Esophagus squamous epithelium (tissue), 5 donors: Measurements from ENCODE around the gene TIMM44. TPM values are rescaled to one million over a fixed set of nuclear protein-coding genes. Genes with fewer than 3 reads are reported as not detected.

Source experiments
- DNase-seq: peaks from one replicate; lab custom pipeline; 2025; lab: John Stamatoyannopoulos, UW
- H3K27ac ChIP-seq, 4 donors: fragments of 200-600 bp; sonication (generic); one replicate each; pipeline ENCODE4 v1.5.1; 2016 to 2019; ENCODE audit warnings: mild to moderate bottlenecking in 1 of 4
- H3K27me3 ChIP-seq, 4 donors: fragments of 200-600 bp; sonication (generic); 1 replicate in 3 of 4; 2 replicates in 1 of 4; pipeline versions ENCODE4 v1.5.1 to v1.6.0; 2017 to 2021; ENCODE audit warnings: antibody characterized with exemption in 1 of 4
- H3K36me3 ChIP-seq, 3 donors: fragments of 200-600 bp; sonication (generic); one replicate each; pipeline ENCODE4 v1.5.1; 2016 to 2019
- H3K4me1 ChIP-seq, 3 donors: fragments of 200-600 bp; sonication (generic); one replicate each; pipeline ENCODE4 v1.5.1; 2017 to 2019
- H3K4me3 ChIP-seq, 4 donors: fragments of 200-600 bp; sonication (generic); 1 replicate in 3 of 4; 2 replicates in 1 of 4; pipeline ENCODE4 v1.5.1; 2016 to 2019; ENCODE audit warnings: mild to moderate bottlenecking in 2 of 4, moderate library complexity in 1 of 4
- H3K9me3 ChIP-seq, 3 donors: fragments of 200-600 bp; sonication (generic); one replicate each; pipeline ENCODE4 v1.5.1; 2016 to 2019
- CTCF ChIP-seq, 6 experiments: fragments of 450-650 bp in 4 of 6; fragments of 200-600 bp in 2 of 6; sonication (generic) in 2 of 6; IDR thresholded peaks; one replicate each; pipeline ENCODE4 v1.5.1; 2016 to 2019; ENCODE audit warnings: antibody characterized with exemption in 6 of 6, mild to moderate bottlenecking in 4 of 6, moderate library complexity in 4 of 6
- POLR2A ChIP-seq, 4 donors: fragments of 450-650 bp; IDR thresholded peaks; one replicate each; pipeline ENCODE4 v1.6.1; 2017; ENCODE audit warnings: antibody characterized with exemption in 4 of 4, mild to moderate bottlenecking in 4 of 4, moderate library complexity in 3 of 4
- whole genome bisulfite sequencing, 2 donors: methylation state at CpG; one replicate each; pipeline ENCODE4 v1.1.5; 2018; 5-methylcytosine and 5-hydroxymethylcytosine counted together
- intact Hi-C: fragments of 100-400 bp; cut with DNase I; formaldehyde crosslinking; loops from one replicate; pipeline ENCODE4 v1.15.0; 2022
- total RNA-seq, 4 donors: library from RNA; depleted of rRNA; stranded (reverse); fragments of >200 nt; gene quantifications; one replicate each; pipeline ENCODE4 v1.1.0, GENCODE V29; 2016
- donor health status: DM: yes; HTN: yes; CAD: no.

Gene TIMM44
- total RNA-seq, 4 donors from 2014 or later = 36.4 to 52.6 (median 45.5) TPM

DNA sequence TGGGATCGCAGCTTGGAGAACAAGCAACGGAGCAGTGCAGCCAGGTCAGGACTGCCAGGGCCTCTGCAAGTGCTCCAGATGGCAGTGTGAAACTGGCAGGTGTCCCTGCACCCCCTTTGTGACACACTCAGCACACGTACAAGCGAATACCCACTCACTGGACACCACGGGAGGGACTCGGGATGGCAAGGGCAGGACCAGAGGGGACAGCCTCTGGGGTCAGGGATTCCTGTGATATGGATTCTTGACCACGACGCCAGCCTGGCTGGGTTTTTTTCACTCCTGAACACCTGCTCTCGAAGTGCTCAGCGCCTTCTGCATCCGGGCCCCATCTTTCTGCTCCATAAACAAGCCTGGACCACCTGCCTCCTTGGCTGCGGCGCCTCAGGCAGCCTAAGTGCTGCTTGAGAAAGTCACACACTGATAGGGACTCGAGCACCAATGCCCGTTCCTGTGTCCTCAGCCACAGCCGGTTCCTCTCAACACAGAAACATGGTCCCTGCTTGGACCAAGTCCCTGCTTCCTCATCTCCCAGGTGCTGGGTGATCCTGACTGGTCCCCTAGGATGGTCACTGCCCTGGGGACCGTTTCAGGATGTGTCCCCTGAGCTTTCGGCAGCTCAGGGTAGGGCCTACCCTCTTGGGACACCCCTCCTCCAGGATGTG lies 40.0 kb upstream of the TIMM44 start:
- H3K4me1 ChIP-seq = peaks cover 9 to 46% (median 22%) of the 10 kb centered on the region in 3 donors
- TF ChIP-seq POLR2A (IDR thresholded peaks at IDR 0.05) = no peak
- TF ChIP-seq CTCF (IDR thresholded peaks at IDR 0.05) = no peak
- no peak overlapping the region for H3K4me3 ChIP-seq
- H3K27me3 ChIP-seq = no peaks in the 10 kb centered on the region
- H3K36me3 ChIP-seq = peaks cover 17 to 100% (median 44%) of the 10 kb centered on the region in 3 donors
- intact Hi-C loops = no loop called here
- whole genome bisulfite sequencing, 2 donors = 91 to 93% methylated on average over 7 to 12 of the region's 18 CpGs
- no peaks in the 10 kb centered on the region for H3K9me3 ChIP-seq
- H3K27ac ChIP-seq = peak overlapping the region in 2 of 4 donors; percentile 22 to 61
- DNase-seq = no peak

GRCh38 chr19:7982651-7983099 lies 39.2 kb upstream of the TIMM44 start:
- H3K36me3 ChIP-seq = peaks cover 17 to 100% (median 39%) of the 10 kb centered on the region in 3 donors
- intact Hi-C loops = no loop called here
- no peaks in the 10 kb centered on the region for H3K9me3 ChIP-seq
- peak overlapping the region in 1 of 4 donors; percentile 10 for H3K27ac ChIP-seq
- TF ChIP-seq POLR2A (IDR thresholded peaks at IDR 0.05) (no peak), CTCF (IDR thresholded peaks at IDR 0.05) (no peak)
- whole genome bisulfite sequencing, 2 donors = 58 to 61% methylated on average over 11 of the region's 21 CpGs
- no peaks in the 10 kb centered on the region for H3K27me3 ChIP-seq
- no peak for DNase-seq
- no peak overlapping the region for H3K4me3 ChIP-seq
- H3K4me1 ChIP-seq = peaks cover 12 to 45% (median 18%) of the 10 kb centered on the region in 3 donors

GRCh38 chr19:7982103-7982502 lies 38.6 kb upstream of the TIMM44 start:
- no peaks in the 10 kb centered on the region for H3K27me3 ChIP-seq
- H3K4me1 ChIP-seq = peaks cover 10 to 40% (median 12%) of the 10 kb centered on the region in 3 donors
- WGBS, 2 donors = 82 to 94% methylated on average over 2 to 9 of the region's 10 CpGs
- DNase-seq = no peak
- intact Hi-C loops = no loop called here
- H3K9me3 ChIP-seq = no peaks in the 10 kb centered on the region
- peak overlapping the region in 2 of 4 donors; percentile 10 to 44 for H3K27ac ChIP-seq
- peaks cover 18 to 100% (median 34%) of the 10 kb centered on the region in 3 donors for H3K36me3 ChIP-seq
- TF ChIP-seq POLR2A (IDR thresholded peaks at IDR 0.05) (no peak), CTCF (IDR thresholded peaks at IDR 0.05) (no peak)
- H3K4me3 ChIP-seq = no peak overlapping the region

- no peaks in the 10 kb centered on the region for H3K27me3 ChIP-seq
- peaks cover 20 to 100% (median 34%) of the 10 kb centered on the region in 3 donors for H3K36me3 ChIP-seq
- peak overlapping the region in 2 of 4 donors; percentile 10 to 44 for H3K27ac ChIP-seq
- intact Hi-C loops = no loop called here
- no peak overlapping the region for H3K4me3 ChIP-seq
- no peak for DNase-seq
- 90 to 100% methylated on average over 4 to 6 of the region's 7 CpGs for WGBS, 2 donors
- H3K4me1 ChIP-seq = peaks cover 6 to 35% (median 8%) of the 10 kb centered on the region in 3 donors
- no peaks in the 10 kb centered on the region for H3K9me3 ChIP-seq
- TF ChIP-seq CTCF (IDR thresholded peaks at IDR 0.05) (no peak), POLR2A (IDR thresholded peaks at IDR 0.05) (no peak)
Observed at GRCh38 chr19:7981661-7982060, 38.2 kb upstream of the TIMM44 start.

GRCh38 chr19:7981199-7981598 lies 37.7 kb upstream of the TIMM44 start:
- Histone ChIP-seq H3K9me3 (no peaks in the 10 kb centered on the region), H3K4me3 (no peak overlapping the region), H3K4me1 (peaks cover 4 to 31% (median 4%) of the 10 kb centered on the region in 3 donors), H3K27ac (no peak overlapping the region), H3K36me3 (peaks cover 20 to 98% (median 34%) of the 10 kb centered on the region in 3 donors), H3K27me3 (no peaks in the 10 kb centered on the region)
- WGBS, 2 donors = 82 to 88% methylated on average over 5 to 7 of the region's 7 CpGs
- TF ChIP-seq CTCF (IDR thresholded peaks at IDR 0.05) = no peak
- no peak for TF ChIP-seq POLR2A (IDR thresholded peaks at IDR 0.05)
- intact Hi-C loops = no loop called here
- no peak for DNase-seq
